ENCODE data around the gene GATC.

DNA sequence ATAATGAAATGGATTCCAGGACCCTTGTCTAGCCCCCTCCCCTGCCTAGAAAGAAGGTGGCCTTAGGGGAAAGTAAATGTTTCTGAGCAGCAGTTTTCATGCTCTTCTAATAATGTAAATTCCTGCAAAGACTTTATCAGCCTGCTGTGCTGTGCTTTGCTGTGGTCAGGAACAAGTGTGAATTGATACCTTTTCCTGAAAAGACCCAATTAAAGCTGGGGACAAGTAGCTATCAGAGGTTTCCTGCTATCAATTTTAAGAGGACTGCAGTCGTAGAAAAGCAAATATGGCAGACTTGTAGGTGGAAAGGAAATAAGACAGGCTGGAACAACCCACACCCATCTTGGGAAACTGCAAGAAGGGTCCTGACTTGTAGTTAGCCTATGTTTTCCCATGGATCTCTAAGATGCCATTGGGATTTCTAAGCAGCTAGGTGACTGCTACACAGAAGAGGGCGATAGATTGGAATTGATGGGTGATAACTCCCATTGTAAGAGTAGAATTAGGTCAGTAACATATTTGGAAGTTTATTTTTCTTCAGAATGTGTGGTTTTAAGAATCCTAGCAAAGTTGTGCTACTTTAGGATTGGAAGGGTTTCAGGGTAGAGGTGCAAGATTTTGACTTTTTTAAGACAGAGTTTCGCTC, 52.7 kb downstream of the GATC start:
- TF ChIP-seq EP300 (IDR thresholded peaks at IDR 0.05) (no peak), POLR2AphosphoS5 (IDR thresholded peaks at IDR 0.05) (no peak)
- TF ChIP-seq, protein P1, sequence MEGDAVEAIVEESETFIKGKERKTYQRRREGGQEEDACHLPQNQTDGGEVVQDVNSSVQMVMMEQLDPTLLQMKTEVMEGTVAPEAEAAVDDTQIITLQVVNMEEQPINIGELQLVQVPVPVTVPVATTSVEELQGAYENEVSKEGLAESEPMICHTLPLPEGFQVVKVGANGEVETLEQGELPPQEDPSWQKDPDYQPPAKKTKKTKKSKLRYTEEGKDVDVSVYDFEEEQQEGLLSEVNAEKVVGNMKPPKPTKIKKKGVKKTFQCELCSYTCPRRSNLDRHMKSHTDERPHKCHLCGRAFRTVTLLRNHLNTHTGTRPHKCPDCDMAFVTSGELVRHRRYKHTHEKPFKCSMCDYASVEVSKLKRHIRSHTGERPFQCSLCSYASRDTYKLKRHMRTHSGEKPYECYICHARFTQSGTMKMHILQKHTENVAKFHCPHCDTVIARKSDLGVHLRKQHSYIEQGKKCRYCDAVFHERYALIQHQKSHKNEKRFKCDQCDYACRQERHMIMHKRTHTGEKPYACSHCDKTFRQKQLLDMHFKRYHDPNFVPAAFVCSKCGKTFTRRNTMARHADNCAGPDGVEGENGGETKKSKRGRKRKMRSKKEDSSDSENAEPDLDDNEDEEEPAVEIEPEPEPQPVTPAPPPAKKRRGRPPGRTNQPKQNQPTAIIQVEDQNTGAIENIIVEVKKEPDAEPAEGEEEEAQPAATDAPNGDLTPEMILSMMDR (IDR thresholded peaks at IDR 0.05): no peak
